ENCODE data around the gene ELAVL4. TPM values are rescaled to one million over a fixed set of nuclear protein-coding genes. Genes with fewer than 3 reads are reported as not detected.

Gene ELAVL4
- total RNA-seq, 6 donors from 2014 or later: 0.10 to 0.20 TPM; not detected in 4

GRCh38 chr1:50231209-50231608 lies 122.5 kb downstream of the ELAVL4 start:
- H3K4me1 ChIP-seq: no peaks in the 10 kb centered on the region
- TF ChIP-seq EP300 (IDR thresholded peaks at IDR 0.05) (no peak), POLR2A (IDR thresholded peaks at IDR 0.05) (no peak), POLR2AphosphoS5 (IDR thresholded peaks at IDR 0.05) (no peak), CTCF (IDR thresholded peaks at IDR 0.05) (no peak)
- H3K27ac ChIP-seq: no peak overlapping the region
- ATAC-seq (ENCODE audit: low FRiP score in 2 of 2): no peak
- H3K4me3 ChIP-seq: no peak overlapping the region
- DNase-seq: no peak
- WGBS, 2 donors: 46 to 49% methylated on average over 5 of the region's 5 CpGs
- H3K27me3 ChIP-seq: no peaks in the 10 kb centered on the region
- H3K36me3 ChIP-seq: no peaks in the 10 kb centered on the region
- peaks cover 0 to 2% (median 0%) of the 10 kb centered on the region in 4 donors for H3K9me3 ChIP-seq

- H3K4me1 ChIP-seq: no peaks in the 10 kb centered on the region
- no peaks in the 10 kb centered on the region for H3K9me3 ChIP-seq
- ATAC-seq (ENCODE audit: low FRiP score in 2 of 2) (no peak), DNase-seq (no peak)
- WGBS, 2 donors: 67 to 72% methylated on average over 3 of the region's 3 CpGs
- H3K27me3 ChIP-seq: no peaks in the 10 kb centered on the region
- no peak overlapping the region for H3K27ac ChIP-seq
- H3K4me3 ChIP-seq: no peak overlapping the region
- TF ChIP-seq POLR2A (IDR thresholded peaks at IDR 0.05): no peak
- TF ChIP-seq EP300 (IDR thresholded peaks at IDR 0.05): no peak
- TF ChIP-seq CTCF (IDR thresholded peaks at IDR 0.05): no peak
- TF ChIP-seq POLR2AphosphoS5 (IDR thresholded peaks at IDR 0.05): no peak
- H3K36me3 ChIP-seq: no peaks in the 10 kb centered on the region
Observed at GRCh38 chr1:50232336-50232735, 123.6 kb downstream of the ELAVL4 start.

- TF ChIP-seq EP300 (IDR thresholded peaks at IDR 0.05) (no peak), POLR2A (IDR thresholded peaks at IDR 0.05) (no peak), POLR2AphosphoS5 (IDR thresholded peaks at IDR 0.05) (no peak), CTCF (IDR thresholded peaks at IDR 0.05) (no peak)
- Histone ChIP-seq H3K9me3 (no peaks in the 10 kb centered on the region), H3K4me1 (no peaks in the 10 kb centered on the region), H3K4me3 (no peak overlapping the region), H3K27ac (no peak overlapping the region), H3K27me3 (no peaks in the 10 kb centered on the region), H3K36me3 (no peaks in the 10 kb centered on the region)
- WGBS, 2 donors: 65 to 66% methylated on average over 3 of the region's 3 CpGs
- no peak for DNase-seq
- no peak for ATAC-seq (ENCODE audit: low FRiP score in 2 of 2)
Observed at GRCh38 chr1:50236656-50237055, 127.9 kb downstream of the ELAVL4 start.

GRCh38 chr1:50237056-50237455 lies 128.3 kb downstream of the ELAVL4 start:
- DNase-seq: no peak
- ATAC-seq (ENCODE audit: low FRiP score in 2 of 2): no peak

More at GRCh38 chr1:50237056-50237455, 128.3 kb downstream of the ELAVL4 start:
- Histone ChIP-seq H3K4me3 (no peak overlapping the region), H3K27ac (no peak overlapping the region), H3K27me3 (no peaks in the 10 kb centered on the region), H3K36me3 (no peaks in the 10 kb centered on the region), H3K9me3 (no peaks in the 10 kb centered on the region), H3K4me1 (no peaks in the 10 kb centered on the region)
- whole genome bisulfite sequencing, 2 donors: 86 to 89% methylated on average over 5 to 6 of the region's 6 CpGs
- TF ChIP-seq POLR2AphosphoS5 (IDR thresholded peaks at IDR 0.05): no peak
- no peak for TF ChIP-seq POLR2A (IDR thresholded peaks at IDR 0.05)
- no peak for TF ChIP-seq CTCF (IDR thresholded peaks at IDR 0.05)
- TF ChIP-seq EP300 (IDR thresholded peaks at IDR 0.05): no peak

Measured in upper lobe of left lung (tissue), 6 donors.